Measurements from ENCODE around the gene MORN3.

DNA sequence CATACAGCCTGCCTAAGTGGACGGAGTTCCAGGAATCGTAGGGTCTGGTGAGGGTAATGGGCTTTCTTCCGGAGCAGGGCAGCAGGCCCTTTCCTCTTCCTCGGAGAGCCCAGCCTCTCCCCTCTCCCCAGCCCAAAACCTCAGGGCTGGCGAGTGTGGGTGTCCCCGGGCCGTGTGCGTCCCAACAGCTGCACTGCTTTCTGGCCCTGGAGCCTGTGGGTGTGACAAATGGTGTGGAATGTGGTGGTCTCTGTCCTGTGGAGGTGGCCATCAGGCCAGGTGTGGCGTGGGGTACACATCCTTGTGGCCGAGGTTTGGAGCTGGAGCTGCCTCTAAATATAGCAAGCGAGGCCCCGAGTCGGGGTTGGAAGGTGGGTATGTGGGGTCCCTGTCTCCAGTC, 34.6 kb downstream of the MORN3 start:
- TF ChIP-seq, protein P1, sequence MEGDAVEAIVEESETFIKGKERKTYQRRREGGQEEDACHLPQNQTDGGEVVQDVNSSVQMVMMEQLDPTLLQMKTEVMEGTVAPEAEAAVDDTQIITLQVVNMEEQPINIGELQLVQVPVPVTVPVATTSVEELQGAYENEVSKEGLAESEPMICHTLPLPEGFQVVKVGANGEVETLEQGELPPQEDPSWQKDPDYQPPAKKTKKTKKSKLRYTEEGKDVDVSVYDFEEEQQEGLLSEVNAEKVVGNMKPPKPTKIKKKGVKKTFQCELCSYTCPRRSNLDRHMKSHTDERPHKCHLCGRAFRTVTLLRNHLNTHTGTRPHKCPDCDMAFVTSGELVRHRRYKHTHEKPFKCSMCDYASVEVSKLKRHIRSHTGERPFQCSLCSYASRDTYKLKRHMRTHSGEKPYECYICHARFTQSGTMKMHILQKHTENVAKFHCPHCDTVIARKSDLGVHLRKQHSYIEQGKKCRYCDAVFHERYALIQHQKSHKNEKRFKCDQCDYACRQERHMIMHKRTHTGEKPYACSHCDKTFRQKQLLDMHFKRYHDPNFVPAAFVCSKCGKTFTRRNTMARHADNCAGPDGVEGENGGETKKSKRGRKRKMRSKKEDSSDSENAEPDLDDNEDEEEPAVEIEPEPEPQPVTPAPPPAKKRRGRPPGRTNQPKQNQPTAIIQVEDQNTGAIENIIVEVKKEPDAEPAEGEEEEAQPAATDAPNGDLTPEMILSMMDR (IDR thresholded peaks at IDR 0.05) = no peak
- no peak for TF ChIP-seq POLR2A (IDR thresholded peaks at IDR 0.05)
